Measurements from ENCODE around the gene VWA8. TPM values are rescaled to one million over a fixed set of nuclear protein-coding genes. Genes with fewer than 3 reads are reported as not detected.

Gene VWA8
- total RNA-seq, 1 experiment from 2014 or later, result 22.6 TPM

- TF ChIP-seq FOSL1 (IDR thresholded peaks at IDR 0.05; ENCODE audit: low read depth), result no peak
- no peak for TF ChIP-seq MAX (IDR thresholded peaks at IDR 0.05)
These were observed 345.4 kb downstream of the VWA8 start (continued) for GRCh38 chr13:41615528-41615855.

GRCh38 chr13:41614671-41615527 lies 346.0 kb downstream of the VWA8 start:
- no TSS peak for BruUV-seq (replicated peaks)
- Histone ChIP-seq H3K4me1 (ENCODE audit: control insufficient read depth in 1 of 2, insufficient read depth in 2 of 2, low read length in 2 of 2) (peaks cover 36 to 39% of the 10 kb centered on the region in 2 experiments), H3K79me2 (ENCODE audit: insufficient read depth, low read length) (no peaks in the 10 kb centered on the region), H4K20me1 (ENCODE audit: insufficient read depth) (no peaks in the 10 kb centered on the region), H3K27ac (ENCODE audit: low read depth, low read length) (peak overlapping the region; percentile 75), H3K4me2 (ENCODE audit: low read length) (peak overlapping the region; percentile 60), H2AFZ (ENCODE audit: low read depth, low read length, poor library complexity, severe bottlenecking) (no peak overlapping the region), H3K9me2 (ENCODE audit: insufficient read depth) (no peaks in the 10 kb centered on the region), H3K9ac (ENCODE audit: low read length) (0 out of 2 replicates have a peak overlapping the region, but pooled peaks have one; percentile 2), H3K36me3 (ENCODE audit: control insufficient read depth in 1 of 2, insufficient read depth in 2 of 2, low read length in 2 of 2) (no peaks in the 10 kb centered on the region), H3K27me3 (ENCODE audit: insufficient read depth, low read length) (no peaks in the 10 kb centered on the region), H3K9me3 (ENCODE audit: control insufficient read depth in 1 of 2, insufficient read depth in 1 of 2, low read depth in 1 of 2, low read length in 2 of 2) (no peaks in the 10 kb centered on the region), H3K4me3 (replicated peaks in 1 of 2; ENCODE audit: low read depth in 1 of 2, low read length in 2 of 2) (no peak overlapping the region; a peak in 1 of 4 replicates)
- DNase-seq (ENCODE audit: low read depth, low spot score) (no peak), ATAC-seq (peak; percentile 37)
- ChIA-PET RAD21 (ENCODE audit: low non-redundant PET in 1 of 2, low total read pairs in 2 of 2, uncharacterized antibody in 2 of 2, unreplicated experiment in 2 of 2) (no interaction called here), CTCF (no interaction called here), POLR2A (no interaction called here)
- no peak for TF ChIP-seq ZNF274 (IDR thresholded peaks at IDR 0.05; ENCODE audit: low read depth, low read length)
- TF ChIP-seq SRF (IDR thresholded peaks at IDR 0.05; ENCODE audit: low read depth), result no peak
- TF ChIP-seq EGR1 (IDR thresholded peaks at IDR 0.05; ENCODE audit: low read depth), result peak; percentile 45; the same call in 1 of the 2 replicates
- TF ChIP-seq ZBTB33 (IDR thresholded peaks at IDR 0.05; ENCODE audit: extremely low read depth, insufficient replicate concordance, low read length), result no peak
- TF ChIP-seq MAX (IDR thresholded peaks at IDR 0.05), result 0 out of 2 replicates have a peak, but pooled peaks have one; percentile 19
- TF ChIP-seq REST (IDR thresholded peaks at IDR 0.05; ENCODE audit: low read depth), result no peak
- intact Hi-C loops (cut with micrococcal nuclease), result no loop called here

Measured in HCT116 (cell line).